NT2/D1 (cell line): ENCODE data around the gene WAS.

ENCODE experiments used
- DNase-seq: peaks from one replicate; pipeline ENCODE4 v3.0.0-alpha.2; 2011; ENCODE audit warnings: low read depth, low spot score
- H3K27me3 ChIP-seq: 2 replicates; pipeline ENCODE4 v1.6.0; 2011; ENCODE audit warnings: mild to moderate bottlenecking; ENCODE audit not compliant: insufficient read length, insufficient read depth
- H3K36me3 ChIP-seq: 2 replicates; pipeline ENCODE4 v1.6.1; 2011; ENCODE audit warnings: mild to moderate bottlenecking, low read length, mixed read lengths; ENCODE audit not compliant: insufficient read depth, insufficient read length
- H3K4me1 ChIP-seq: 2 replicates; pipeline ENCODE4 v1.5.1; 2011; ENCODE audit not compliant: insufficient read depth, insufficient read length
- H3K4me3 ChIP-seq: 2 replicates; pipeline ENCODE4 v1.5.1; 2011; ENCODE audit warnings: low read depth; ENCODE audit not compliant: insufficient read length
- H3K9ac ChIP-seq: 2 replicates; pipeline ENCODE4 v1.6.0; 2011; ENCODE audit warnings: low read depth; ENCODE audit not compliant: insufficient read length
- H3K9me3 ChIP-seq: 2 replicates; pipeline ENCODE4 v1.5.1; 2011; ENCODE audit warnings: mild to moderate bottlenecking, low read length; ENCODE audit not compliant: insufficient read depth
- SUZ12 ChIP-seq: IDR thresholded peaks from 2 replicates; pipeline ENCODE4 v1.6.1; 2011; ENCODE audit not compliant: insufficient read length, insufficient read depth; ENCODE audit errors: extremely low read depth
- YY1 ChIP-seq: IDR thresholded peaks from 2 replicates; pipeline ENCODE4 v1.6.1; 2011; ENCODE audit not compliant: insufficient read length, insufficient read depth
- ZNF274 ChIP-seq: IDR thresholded peaks from 2 replicates; pipeline ENCODE4 v1.6.1; 2011; ENCODE audit warnings: mild to moderate bottlenecking, low read depth, low read length

WAS gene

GRCh38 chrX:48715072-48715471 is 31.5 kb downstream of the WAS start:
- peaks cover 12% of the 10 kb centered on the region for H3K27me3 ChIP-seq
- TF ChIP-seq ZNF274 (no peak), SUZ12 (no peak), YY1 (no peak)
- H3K4me3 ChIP-seq = no peak overlapping the region
- H3K9ac ChIP-seq = no peak overlapping the region
- H3K4me1 ChIP-seq = no peaks in the 10 kb centered on the region
- H3K9me3 ChIP-seq = no peaks in the 10 kb centered on the region
- no peak for DNase-seq
- no peaks in the 10 kb centered on the region for H3K36me3 ChIP-seq

- H3K9ac ChIP-seq = no peak overlapping the region
- H3K27me3 ChIP-seq = peaks cover 12% of the 10 kb centered on the region
- no peak overlapping the region for H3K4me3 ChIP-seq
- no peaks in the 10 kb centered on the region for H3K4me1 ChIP-seq
- TF ChIP-seq SUZ12 = no peak
- no peak for TF ChIP-seq YY1
- no peak for TF ChIP-seq ZNF274
- no peaks in the 10 kb centered on the region for H3K9me3 ChIP-seq
- H3K36me3 ChIP-seq = no peaks in the 10 kb centered on the region
- no peak for DNase-seq
These were observed 32.4 kb downstream of the WAS start for GRCh38 chrX:48715876-48716502.

GRCh38 chrX:48719958-48720357 is 36.4 kb downstream of the WAS start:
- peaks cover 7% of the 10 kb centered on the region for H3K27me3 ChIP-seq
- H3K4me1 ChIP-seq = no peaks in the 10 kb centered on the region
- no peak for DNase-seq
- no peak overlapping the region for H3K4me3 ChIP-seq
- no peaks in the 10 kb centered on the region for H3K36me3 ChIP-seq
- no peak for TF ChIP-seq SUZ12
- no peak for TF ChIP-seq YY1
- TF ChIP-seq ZNF274 = no peak
- H3K9ac ChIP-seq = no peak overlapping the region
- no peaks in the 10 kb centered on the region for H3K9me3 ChIP-seq

GRCh38 chrX:48720577-48721250 is 37.1 kb downstream of the WAS start:
- Histone ChIP-seq H3K4me1 (no peaks in the 10 kb centered on the region), H3K9me3 (no peaks in the 10 kb centered on the region), H3K27me3 (no peaks in the 10 kb centered on the region), H3K4me3 (no peak overlapping the region), H3K36me3 (no peaks in the 10 kb centered on the region), H3K9ac (no peak overlapping the region)
- no peak for DNase-seq
- TF ChIP-seq ZNF274 (no peak), YY1 (no peak), SUZ12 (no peak)

- no peak for TF ChIP-seq SUZ12
- no peaks in the 10 kb centered on the region for H3K36me3 ChIP-seq
These were observed 38.3 kb downstream of the WAS start for GRCh38 chrX:48721916-48722315.

GRCh38 chrX:48726596-48726995 is 43.0 kb downstream of the WAS start:
- Histone ChIP-seq H3K4me1 (no peaks in the 10 kb centered on the region), H3K36me3 (no peaks in the 10 kb centered on the region), H3K9me3 (0 out of 2 replicates have a peak, but pooled peaks cover 5% of the 10 kb centered on the region), H3K9ac (no peak overlapping the region), H3K4me3 (no peak overlapping the region), H3K27me3 (no peaks in the 10 kb centered on the region)
- TF ChIP-seq SUZ12 (no peak), ZNF274 (no peak)
- DNase-seq = no peak

More at GRCh38 chrX:48721916-48722315, 38.3 kb downstream of the WAS start:
- Histone ChIP-seq H3K9ac (no peak overlapping the region), H3K4me1 (no peaks in the 10 kb centered on the region), H3K9me3 (no peaks in the 10 kb centered on the region), H3K27me3 (no peaks in the 10 kb centered on the region), H3K4me3 (no peak overlapping the region)
- DNase-seq = no peak

- 0 out of 2 replicates have a peak, but pooled peaks cover 5% of the 10 kb centered on the region for H3K9me3 ChIP-seq
- H3K4me3 ChIP-seq = no peak overlapping the region
- H3K36me3 ChIP-seq = no peaks in the 10 kb centered on the region
- no peak overlapping the region for H3K9ac ChIP-seq
- TF ChIP-seq ZNF274 (no peak), SUZ12 (no peak), YY1 (no peak)
- H3K4me1 ChIP-seq = no peaks in the 10 kb centered on the region
- H3K27me3 ChIP-seq = no peaks in the 10 kb centered on the region
- no peak for DNase-seq
These were observed 45.1 kb downstream of the WAS start for GRCh38 chrX:48728653-48729052.
